Activated CD8-positive, alpha-beta T cell treated with anti-CD3 and anti-CD28 coated beads, Interleukin-2, amount 10 ng/mL, durations not matched to agents 7 days and 5 days (primary cell): ENCODE results near the gene LDB1. TPM values are rescaled to one million over a fixed set of nuclear protein-coding genes. Genes with fewer than 3 reads are reported as not detected.

Source experiments
- ATAC-seq: fragments of 150-1000 bp; cut with Tn5 transposase; one replicate; pipeline ENCODE4 v1.10.0; 2021; ENCODE audit warnings: moderate library complexity
- CTCF ChIA-PET: fragments of 350-600 bp; sonication (Branson Sonifier 250); formaldehyde crosslinking; loops from one replicate; lab custom pipeline; 2021; ENCODE audit warnings: antibody characterized with exemption; lab: Charles Lee
- POLR2A ChIA-PET: fragments of 350-600 bp; sonication (Branson Sonifier 250); formaldehyde crosslinking; loops from one replicate; lab custom pipeline; 2021; ENCODE audit warnings: antibody characterized with exemption; lab: Charles Lee
- DNase-seq: peaks from one replicate; pipeline ENCODE4 v3.0.0-alpha.2; 2020
- H3K27ac Mint-ChIP-seq: one replicate; pipeline ENCODE4 v1.8.0; 2021; ENCODE audit warnings: mild to moderate bottlenecking, mixed read lengths
- H3K27me3 Mint-ChIP-seq: one replicate; pipeline ENCODE4 v1.8.0; 2021; ENCODE audit warnings: low read depth, mixed read lengths
- H3K36me3 Mint-ChIP-seq: one replicate; pipeline ENCODE4 v1.8.0; 2021; ENCODE audit warnings: low read depth, mixed read lengths
- H3K4me1 Mint-ChIP-seq: one replicate; pipeline ENCODE4 v1.8.0; 2021; ENCODE audit warnings: low read depth, mixed read lengths
- H3K4me3 Mint-ChIP-seq: one replicate; pipeline ENCODE4 v1.8.0; 2021; ENCODE audit warnings: mild to moderate bottlenecking, mixed read lengths
- H3K9me3 Mint-ChIP-seq: one replicate; pipeline ENCODE4 v1.8.0; 2022; ENCODE audit warnings: mixed read lengths; ENCODE audit not compliant: insufficient read depth
- total RNA-seq, 2 experiments: library from RNA; stranded (reverse); gene quantifications; one replicate each; pipeline ENCODE4 v1.2.3, GENCODE V29; 2021

Gene LDB1
- total RNA-seq, 2 experiments from 2014 or later, result 83.6 to 87.1 TPM

- CTCF ChIA-PET, result interaction anchor here (0.6 to 5.7 kb wide), 8 partner anchors 24 to 465 kb away, joined by 3 to 44 read pairs (median 4); no protein-coding TSS in a partner anchor
- Mint-ChIP-seq H3K36me3 (peaks cover 12% of the 10 kb centered on the region), H3K27ac (no peak overlapping the region), H3K9me3 (no peaks in the 10 kb centered on the region), H3K27me3 (no peaks in the 10 kb centered on the region), H3K4me1 (peaks cover 26% of the 10 kb centered on the region), H3K4me3 (no peak overlapping the region)
- no peak for DNase-seq
- ATAC-seq, result no peak
- POLR2A ChIA-PET, result interaction anchor here (1.6 kb wide), 1 partner anchor 12 kb away, joined by 6 read pairs; the partner anchor contains the start of gene ARMH3
Observed at GRCh38 chr10:102068216-102068615, 52.0 kb downstream of the LDB1 start.

GRCh38 chr10:102067091-102067916 lies 52.9 kb downstream of the LDB1 start:
- H3K27ac Mint-ChIP-seq, result peak overlapping the region; percentile 86
- ATAC-seq (no peak), DNase-seq (no peak)
- POLR2A ChIA-PET, result interaction anchor here (1.0 to 1.6 kb wide), 3 partner anchors 11 to 14 kb away, joined by 3 to 6 read pairs (median 5); partner anchors contain the start of gene ARMH3
- H3K9me3 Mint-ChIP-seq, result no peaks in the 10 kb centered on the region
- H3K4me1 Mint-ChIP-seq, result peaks cover 26% of the 10 kb centered on the region
- H3K27me3 Mint-ChIP-seq, result no peaks in the 10 kb centered on the region
- peaks cover 12% of the 10 kb centered on the region for H3K36me3 Mint-ChIP-seq
- peak overlapping the region; percentile 40 for H3K4me3 Mint-ChIP-seq
- CTCF ChIA-PET, result interaction anchor here (0.6 to 5.7 kb wide), 8 partner anchors 8 to 226 kb away, joined by 3 to 44 read pairs (median 4); no protein-coding TSS in a partner anchor

GRCh38 chr10:102066399-102067088 lies 53.6 kb downstream of the LDB1 start:
- Mint-ChIP-seq H3K27ac (peak overlapping the region; percentile 86), H3K27me3 (no peaks in the 10 kb centered on the region), H3K4me3 (peak overlapping the region; percentile 85), H3K4me1 (peaks cover 26% of the 10 kb centered on the region), H3K36me3 (peaks cover 12% of the 10 kb centered on the region), H3K9me3 (no peaks in the 10 kb centered on the region)
- CTCF ChIA-PET, result interaction anchor here (0.8 to 5.7 kb wide), 5 partner anchors 9 to 225 kb away, joined by 3 to 44 read pairs (median 3); no protein-coding TSS in a partner anchor
- POLR2A ChIA-PET, result interaction anchor here (0.6 to 1.1 kb wide), 3 partner anchors 10 to 33 kb away, joined by 3 to 5 read pairs (median 3); partner anchors contain the start of gene ARMH3
- ATAC-seq (no peak), DNase-seq (no peak)

GRCh38 chr10:102065561-102066398 lies 54.4 kb downstream of the LDB1 start:
- peak; percentile 26 for DNase-seq
- ChIA-PET POLR2A (interaction anchor here (0.6 to 1.2 kb wide), 4 partner anchors 15 to 247 kb away, joined by 3 to 6 read pairs (median 3); partner anchors contain the start of gene OGA), CTCF (interaction anchor here (0.7 to 5.7 kb wide), 6 partner anchors 10 to 253 kb away, joined by 3 to 44 read pairs (median 3); no protein-coding TSS in a partner anchor)
- H3K4me3 Mint-ChIP-seq, result peak overlapping the region; percentile 85
- peaks cover 26% of the 10 kb centered on the region for H3K4me1 Mint-ChIP-seq
- H3K36me3 Mint-ChIP-seq, result peaks cover 12% of the 10 kb centered on the region
- ATAC-seq, result peak; percentile 17
- H3K27me3 Mint-ChIP-seq, result no peaks in the 10 kb centered on the region
- H3K27ac Mint-ChIP-seq, result peak overlapping the region; percentile 86
- H3K9me3 Mint-ChIP-seq, result no peaks in the 10 kb centered on the region

- Mint-ChIP-seq H3K36me3 (peaks cover 12% of the 10 kb centered on the region), H3K9me3 (no peaks in the 10 kb centered on the region), H3K27ac (peak within 1 kb of the TSS; percentile 88), H3K27me3 (no peaks in the 10 kb centered on the region), H3K4me3 (peak within 1 kb of the TSS; percentile 85), H3K4me1 (peaks cover 26% of the 10 kb centered on the region)
- DNase-seq, result peak; percentile 91
- ChIA-PET CTCF (interaction anchor here (0.8 to 5.7 kb wide), 4 partner anchors 10 to 228 kb away, joined by 3 to 44 read pairs (median 3); no protein-coding TSS in a partner anchor), POLR2A (interaction anchor here (1.2 kb wide), 2 partner anchors 86 to 247 kb away, joined by 3 to 6 read pairs; partner anchors contain the start of gene OGA)
- peak; percentile 99 for ATAC-seq
Observed at GRCh38 chr10:102064868-102065560, 55.2 kb downstream of the LDB1 start, which contains the start of gene HPS6. HPS6 (plus strand) TSS chr10:102065349; CDS start chr10:102065475, 126 bp downstream.

- Mint-ChIP-seq H3K27ac (peak overlapping the region; percentile 88), H3K4me1 (peaks cover 26% of the 10 kb centered on the region), H3K4me3 (peak overlapping the region; percentile 80), H3K27me3 (no peaks in the 10 kb centered on the region), H3K36me3 (peaks cover 11% of the 10 kb centered on the region), H3K9me3 (no peaks in the 10 kb centered on the region)
- POLR2A ChIA-PET, result no interaction called here
- ATAC-seq (no peak), DNase-seq (no peak)
- CTCF ChIA-PET, result interaction anchor here (1.6 kb wide), 1 partner anchor 223 kb away, joined by 4 read pairs; no protein-coding TSS in a partner anchor
Observed at GRCh38 chr10:102064503-102064867, 55.7 kb downstream of the LDB1 start.

GRCh38 chr10:102059987-102060386 lies 60.2 kb downstream of the LDB1 start:
- H3K36me3 Mint-ChIP-seq, result peaks cover 6% of the 10 kb centered on the region
- DNase-seq (no peak), ATAC-seq (no peak)
- H3K27me3 Mint-ChIP-seq, result no peaks in the 10 kb centered on the region
- no peak overlapping the region for H3K27ac Mint-ChIP-seq
- POLR2A ChIA-PET, result no interaction called here
- H3K4me3 Mint-ChIP-seq, result no peak overlapping the region
- no peaks in the 10 kb centered on the region for H3K9me3 Mint-ChIP-seq
- CTCF ChIA-PET, result interaction anchor here (1.1 to 2.0 kb wide), 3 partner anchors 13 to 219 kb away, joined by 3 to 5 read pairs (median 4); no protein-coding TSS in a partner anchor
- peaks cover 20% of the 10 kb centered on the region for H3K4me1 Mint-ChIP-seq

Other genes with a start within 250 kb of the LDB1 start
- gene ARMH3, start 64.2 kb downstream of the LDB1 start, total RNA-seq, result 10 to 100 TPM; 25.2 to 26.3 TPM
- 10 to 100 TPM; 23.2 to 25.3 TPM for gene HPS6, start 55.0 kb downstream of the LDB1 start, total RNA-seq
- 10 to 100 TPM; 56.5 to 58.9 TPM for gene PPRC1, start 12.7 kb upstream of the LDB1 start, total RNA-seq
- gene NOLC1, start 32.0 kb upstream of the LDB1 start, total RNA-seq, result 10 to 100 TPM; 94.1 to 95.3 TPM
- gene ELOVL3, start 105.9 kb upstream of the LDB1 start, total RNA-seq, result not detected
- gene PITX3, start 121.1 kb upstream of the LDB1 start, total RNA-seq, result not detected
- 10 to 100 TPM; 39.8 to 42.9 TPM for gene GBF1, start 125.2 kb upstream of the LDB1 start, total RNA-seq